Common myeloid progenitor, CD34-positive (primary cell): ENCODE data around the gene GTF2H1.

Experiments
- CTCF ChIA-PET: fragments of 350-600 bp; sonication (Branson Sonifier 250); formaldehyde crosslinking; loops from one replicate; lab custom pipeline; 2021; ENCODE audit warnings: antibody characterized with exemption; lab: Charles Lee
- POLR2A ChIA-PET: fragments of 350-600 bp; sonication (Branson Sonifier 250); formaldehyde crosslinking; loops from one replicate; lab custom pipeline; 2021; ENCODE audit warnings: antibody characterized with exemption; lab: Charles Lee
- DNase-seq, 3 donors: peaks; one replicate each; pipeline versions ENCODE4 v3.0.0 to v3.0.0-alpha.2; 2013
- H3K27ac ChIP-seq, 2 experiments: 1 replicate in 1 of 2; 2 replicates in 1 of 2; pipeline ENCODE4 v1.7.0; 2013; ENCODE audit warnings: inconsistent platforms in 2 of 2, low read length in 2 of 2, mild to moderate bottlenecking in 2 of 2, low read depth in 1 of 2, moderate library complexity in 1 of 2; ENCODE audit not compliant: severe bottlenecking in 2 of 2, insufficient read depth in 1 of 2, poor library complexity in 1 of 2
- H3K27me3 ChIP-seq, 5 experiments: replicated peaks in 2 of 5; 1 replicate in 3 of 5; 2 replicates in 2 of 5; pipeline versions ENCODE4 v1.6.1 to v1.7.0; 2013; ENCODE audit warnings: low read length in 4 of 5, mild to moderate bottlenecking in 2 of 5, moderate library complexity in 2 of 5, inconsistent platforms in 1 of 5; ENCODE audit not compliant: insufficient read depth in 5 of 5, control insufficient read depth in 4 of 5
- H3K36me3 ChIP-seq, 4 experiments: 1 replicate in 2 of 4; 2 replicates in 2 of 4; pipeline versions ENCODE4 v1.6.1 to v1.7.0; 2013; ENCODE audit warnings: low read length in 3 of 4, control low read depth in 1 of 4, mild to moderate bottlenecking in 1 of 4; ENCODE audit not compliant: control insufficient read depth in 4 of 4, insufficient read depth in 4 of 4
- H3K4me1 ChIP-seq, 4 experiments: 1 replicate in 3 of 4; 2 replicates in 1 of 4; pipeline versions ENCODE4 v1.6.1 to v1.7.1; 2013; ENCODE audit warnings: low read length in 3 of 4, mild to moderate bottlenecking in 3 of 4, control low read depth in 1 of 4, inconsistent platforms in 1 of 4, moderate library complexity in 1 of 4; ENCODE audit not compliant: control insufficient read depth in 4 of 4, insufficient read depth in 4 of 4; ENCODE audit errors: control extremely low read depth in 1 of 4
- H3K4me3 ChIP-seq, 7 experiments: 1 replicate in 4 of 7; 2 replicates in 3 of 7; pipeline versions ENCODE4 v1.5.1 to v1.7.0; 2013; ENCODE audit warnings: mild to moderate bottlenecking in 7 of 7, low read length in 6 of 7, moderate library complexity in 6 of 7, inconsistent platforms in 2 of 7, low read depth in 2 of 7, control low read depth in 1 of 7; ENCODE audit not compliant: insufficient read depth in 4 of 7, control insufficient read depth in 1 of 7; ENCODE audit errors: extremely low read depth in 1 of 7
- H3K9me3 ChIP-seq, 5 experiments: 1 replicate in 4 of 5; 2 replicates in 1 of 5; pipeline versions ENCODE4 v1.6.1 to v1.7.1; 2013; ENCODE audit warnings: low read length in 4 of 5, mild to moderate bottlenecking in 2 of 5, inconsistent platforms in 1 of 5, low read depth in 1 of 5, moderate library complexity in 1 of 5; ENCODE audit not compliant: control insufficient read depth in 4 of 5, insufficient read depth in 2 of 5; ENCODE audit errors: control extremely low read depth in 1 of 5
- WGBS: methylation state at CpG from one replicate; pipeline ENCODE4 v1.1.5; 2013; ENCODE audit not compliant: insufficient coverage; 5-methylcytosine and 5-hydroxymethylcytosine counted together

The GTF2H1 gene

DNA sequence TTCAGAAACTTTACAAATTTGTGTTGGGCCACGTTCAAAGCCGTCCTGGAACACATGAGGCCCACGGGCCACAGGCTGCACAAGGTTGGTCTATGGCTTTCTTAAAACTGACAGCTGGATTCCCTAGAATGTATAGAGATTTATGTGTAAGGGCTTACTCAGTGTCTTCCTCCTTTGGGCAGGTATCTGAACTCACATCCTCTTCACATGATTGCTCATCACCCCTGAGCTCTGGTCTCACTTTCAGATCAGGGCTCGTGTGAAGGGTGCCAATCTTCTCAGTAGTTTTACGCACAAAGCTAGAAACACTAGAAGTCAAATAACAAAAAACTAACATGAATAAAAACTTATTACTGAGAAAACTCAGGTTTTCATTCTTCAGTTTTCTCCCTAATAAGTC is 27.5 kb upstream of the GTF2H1 start:
- Histone ChIP-seq H3K36me3 (peaks cover 23 to 89% (median 48%) of the 10 kb centered on the region in 4 experiments), H3K27me3 (no peaks in the 10 kb centered on the region), H3K4me3 (no peak overlapping the region), H3K27ac (no peak overlapping the region), H3K9me3 (no peaks in the 10 kb centered on the region), H3K4me1 (no peaks in the 10 kb centered on the region)
- no peak for DNase-seq
- POLR2A ChIA-PET, result interaction anchor here (0.6 kb wide), 1 partner anchor 305 kb away, joined by 8 read pairs; no protein-coding TSS in a partner anchor
- CTCF ChIA-PET, result interaction anchor here (2.0 kb wide), 1 partner anchor 9 kb away, joined by 6 read pairs; no protein-coding TSS in a partner anchor
- 94% methylated on average over 4 of the region's 5 CpGs for WGBS

DNA sequence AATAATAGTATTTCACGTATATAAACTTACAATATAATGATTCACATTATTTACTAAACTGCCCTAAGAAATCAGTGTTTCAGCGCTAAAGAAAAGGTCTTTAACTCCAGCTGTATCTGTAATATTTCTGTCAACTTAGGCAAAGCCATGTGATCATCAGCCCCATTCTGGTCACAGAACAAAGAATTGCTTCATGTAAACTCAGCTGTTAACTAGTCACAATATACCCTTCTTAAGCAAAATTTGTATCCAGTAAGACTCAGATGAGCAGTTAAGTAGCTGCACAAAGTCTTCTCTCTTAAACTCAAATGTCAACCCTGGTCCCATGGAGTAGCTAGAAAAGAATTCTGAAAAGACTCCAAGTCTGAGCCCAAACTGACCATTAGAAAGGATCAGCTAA is 27.1 kb upstream of the GTF2H1 start:
- no peak for DNase-seq
- H3K36me3 ChIP-seq, result peaks cover 19 to 87% (median 46%) of the 10 kb centered on the region in 4 experiments
- POLR2A ChIA-PET, result interaction anchor here (0.6 kb wide), 1 partner anchor 305 kb away, joined by 8 read pairs; no protein-coding TSS in a partner anchor
- CTCF ChIA-PET, result interaction anchor here (2.0 kb wide), 1 partner anchor 9 kb away, joined by 6 read pairs; no protein-coding TSS in a partner anchor
- H3K9me3 ChIP-seq, result no peaks in the 10 kb centered on the region
- no peaks in the 10 kb centered on the region for H3K27me3 ChIP-seq
- H3K4me3 ChIP-seq, result no peak overlapping the region
- no peak overlapping the region for H3K27ac ChIP-seq
- 100% methylated on average over 1 of the region's 2 CpGs for WGBS
- no peaks in the 10 kb centered on the region for H3K4me1 ChIP-seq

DNA sequence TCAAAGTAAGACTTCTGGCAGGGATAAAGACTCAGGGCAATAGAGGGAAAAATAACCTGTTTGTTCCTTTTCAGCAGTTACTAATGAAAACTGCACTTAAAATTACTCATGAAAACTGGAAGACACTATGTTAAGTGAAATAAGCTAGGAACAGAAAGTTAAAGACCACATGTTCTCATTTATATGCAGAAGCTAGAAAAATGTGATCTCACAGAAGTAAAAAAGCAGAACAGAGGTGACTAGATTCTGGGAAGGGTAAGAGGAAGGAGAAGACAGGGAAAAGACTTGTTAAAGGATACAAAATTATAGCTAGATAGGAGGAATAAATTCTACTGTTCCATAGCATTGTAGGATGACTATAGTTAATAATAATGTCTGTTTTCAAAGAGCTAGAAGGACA is 22.6 kb upstream of the GTF2H1 start:
- POLR2A ChIA-PET, result no interaction called here

DNA sequence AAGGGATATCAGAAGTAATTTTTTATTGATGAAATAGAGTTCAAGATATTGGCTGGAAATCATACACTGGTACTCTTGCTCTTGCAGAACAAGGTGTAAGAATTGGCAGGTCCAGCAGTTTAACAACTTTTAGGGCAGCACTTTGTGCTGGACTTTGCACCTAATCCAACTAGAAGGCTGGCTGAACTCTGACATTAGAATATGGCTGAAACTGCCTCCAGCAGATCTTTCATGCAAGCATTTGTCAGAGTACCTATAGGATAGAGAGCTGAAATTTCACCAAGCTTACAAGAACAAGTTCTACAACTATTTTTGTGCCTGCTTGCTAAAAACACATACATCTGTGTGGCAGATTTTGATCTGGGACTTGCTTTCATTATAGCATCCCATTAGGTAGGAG is 17.6 kb upstream of the GTF2H1 start:
- Histone ChIP-seq H3K36me3 (peaks cover 32 to 69% (median 49%) of the 10 kb centered on the region in 4 experiments), H3K9me3 (no peaks in the 10 kb centered on the region), H3K4me3 (no peak overlapping the region), H3K27ac (no peak overlapping the region), H3K4me1 (no peaks in the 10 kb centered on the region), H3K27me3 (no peaks in the 10 kb centered on the region)
- POLR2A ChIA-PET, result no interaction called here
- no peak for DNase-seq
- CTCF ChIA-PET, result interaction anchor here (2.1 kb wide), 1 partner anchor 10 kb away, joined by 6 read pairs; no protein-coding TSS in a partner anchor

More for the DNA sequence above, 22.6 kb upstream of the GTF2H1 start:
- Histone ChIP-seq H3K4me1 (no peaks in the 10 kb centered on the region), H3K27me3 (no peaks in the 10 kb centered on the region), H3K9me3 (no peaks in the 10 kb centered on the region), H3K27ac (no peak overlapping the region), H3K4me3 (no peak overlapping the region), H3K36me3 (peaks cover 18 to 72% (median 45%) of the 10 kb centered on the region in 4 experiments)
- DNase-seq, result no peak
- CTCF ChIA-PET, result no interaction called here

DNA sequence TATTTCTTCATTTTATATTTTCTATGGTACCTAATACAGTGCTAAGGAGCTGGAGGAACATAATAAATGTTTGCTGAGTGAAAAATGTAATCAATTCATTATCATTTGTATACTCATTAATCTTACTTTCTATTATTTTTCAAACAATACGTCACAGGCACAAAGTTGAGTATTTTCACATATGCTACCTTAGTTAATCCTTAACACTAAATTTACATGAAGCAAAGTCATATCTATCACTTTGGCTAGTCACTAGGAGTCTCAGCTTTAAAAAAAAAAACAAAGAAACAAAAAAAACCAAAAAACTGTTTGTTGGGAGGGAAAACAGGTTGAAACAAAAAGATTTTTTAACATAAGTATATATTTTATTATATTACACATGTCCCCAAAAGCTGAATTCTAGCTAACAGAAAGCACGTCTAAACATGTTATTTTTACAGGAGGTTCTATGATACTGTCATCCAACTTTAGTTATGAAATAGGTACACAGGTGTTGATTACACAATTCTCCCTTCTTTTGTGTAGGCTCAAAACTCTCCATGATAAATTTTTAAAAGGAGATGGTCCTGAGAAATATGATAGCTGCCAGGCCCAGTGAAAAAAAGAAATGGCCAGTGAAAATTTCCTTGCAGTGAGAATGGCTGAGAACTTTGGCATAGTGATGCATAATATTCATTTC is 14.8 kb upstream of the GTF2H1 start:
- ChIA-PET POLR2A (no interaction called here), CTCF (interaction anchor here (0.7 to 1.7 kb wide), 3 partner anchors 9 to 18 kb away, joined by 3 to 5 read pairs (median 4); no protein-coding TSS in a partner anchor)
- WGBS, result 100% methylated on average over 1 of the region's 2 CpGs
- Histone ChIP-seq H3K9me3 (no peaks in the 10 kb centered on the region), H3K27me3 (no peaks in the 10 kb centered on the region), H3K27ac (no peak overlapping the region), H3K4me1 (peaks cover 0 to 3% (median 1%) of the 10 kb centered on the region in 4 experiments), H3K4me3 (no peak overlapping the region), H3K36me3 (peaks cover 24 to 70% (median 54%) of the 10 kb centered on the region in 4 experiments)
- no peak for DNase-seq

DNA sequence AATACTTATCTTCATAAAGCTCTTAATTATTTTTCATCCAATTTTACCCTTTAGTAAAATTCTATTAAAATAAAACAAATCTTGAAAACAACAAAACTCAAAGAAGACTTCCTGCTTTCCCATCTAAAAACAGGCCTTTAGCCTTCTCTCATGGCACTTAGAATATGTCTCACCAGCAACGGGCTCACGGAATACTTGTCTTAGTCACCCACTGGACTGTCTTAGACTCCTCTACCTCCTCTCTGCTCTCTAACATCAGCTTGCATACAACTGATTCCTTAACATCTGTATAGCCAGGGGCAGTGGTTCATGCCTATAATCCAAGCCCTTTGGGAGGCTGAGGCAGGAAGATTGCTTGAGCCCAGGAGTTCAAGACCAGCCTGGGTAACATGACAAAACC is 14.1 kb upstream of the GTF2H1 start:
- Histone ChIP-seq H3K9me3 (no peaks in the 10 kb centered on the region), H3K36me3 (peaks cover 25 to 66% (median 50%) of the 10 kb centered on the region in 4 experiments), H3K27me3 (no peaks in the 10 kb centered on the region), H3K4me3 (no peak overlapping the region), H3K4me1 (peaks cover 0 to 3% (median 1%) of the 10 kb centered on the region in 4 experiments), H3K27ac (no peak overlapping the region)
- WGBS, result 90% methylated on average over 2 of the region's 2 CpGs
- ChIA-PET POLR2A (no interaction called here), CTCF (interaction anchor here (0.7 to 1.7 kb wide), 2 partner anchors 12 to 18 kb away, joined by 3 to 5 read pairs; no protein-coding TSS in a partner anchor)
- DNase-seq, result no peak

DNA sequence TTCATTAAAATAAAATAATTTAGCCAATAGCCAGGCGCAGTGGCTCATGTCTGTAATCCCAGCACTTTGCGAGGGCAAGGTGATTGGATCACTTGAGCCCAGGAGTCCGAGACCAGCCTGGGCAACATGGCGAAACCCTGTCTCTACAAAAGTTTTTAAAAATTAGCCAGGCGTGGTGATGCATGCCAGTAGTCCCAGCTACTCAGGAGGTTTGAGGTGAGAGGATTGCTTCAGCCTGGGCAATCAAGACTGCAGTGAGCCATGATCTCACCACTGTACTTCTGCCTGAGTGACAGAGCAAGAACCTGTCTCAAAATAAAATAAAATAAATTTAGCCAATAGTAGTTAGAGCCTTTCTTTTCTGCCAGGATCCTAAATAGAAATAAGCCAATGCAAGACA is 12.7 kb upstream of the GTF2H1 start:
- H3K36me3 ChIP-seq, result peaks cover 20 to 61% (median 45%) of the 10 kb centered on the region in 4 experiments
- DNase-seq, result no peak
- H3K27ac ChIP-seq, result no peak overlapping the region
- no peaks in the 10 kb centered on the region for H3K27me3 ChIP-seq
- H3K4me3 ChIP-seq, result no peak overlapping the region
- WGBS, result 100% methylated on average over 4 of the region's 5 CpGs
- CTCF ChIA-PET, result interaction anchor here (0.7 kb wide), 1 partner anchor 11 kb away, joined by 4 read pairs; no protein-coding TSS in a partner anchor
- POLR2A ChIA-PET, result no interaction called here
- H3K4me1 ChIP-seq, result peaks cover 0 to 3% (median 1%) of the 10 kb centered on the region in 4 experiments
- no peaks in the 10 kb centered on the region for H3K9me3 ChIP-seq
